ENCODE measurements around the gene DLK1. TPM values are rescaled to one million over a fixed set of nuclear protein-coding genes. Genes with fewer than 3 reads are reported as not detected.

The DLK1 gene
- polyA plus RNA-seq, 2 of the 4 experiments (the other 2 are of a cell fraction), result 0.06 TPM; not detected in 1

DNA sequence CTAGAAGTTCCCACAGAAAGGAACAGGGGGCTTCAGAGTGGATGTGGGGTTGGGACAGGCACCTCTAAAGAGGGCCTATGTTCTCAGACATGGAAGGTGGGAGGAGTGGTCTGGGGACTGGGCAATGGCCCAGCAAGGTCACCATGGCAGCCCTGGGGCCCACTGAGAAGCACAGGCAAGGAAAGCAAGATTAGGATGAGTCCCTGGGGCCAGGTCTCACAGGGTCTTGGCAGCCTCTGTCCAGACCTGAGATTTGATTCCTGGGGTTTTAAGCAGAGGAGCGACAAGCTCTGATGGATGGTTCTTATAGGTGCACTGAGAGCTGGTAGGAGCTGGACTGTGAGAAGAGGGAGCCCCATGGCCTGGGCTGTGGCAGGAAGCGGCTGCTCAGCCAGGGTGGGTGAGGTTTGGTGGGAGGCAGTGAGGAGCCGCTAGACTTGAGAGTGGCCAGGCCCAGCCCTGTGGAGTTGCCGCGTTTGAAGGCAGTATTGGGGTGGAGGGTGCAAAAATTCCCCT, 44.0 kb downstream of the DLK1 start:
- ChIA-PET POLR2A (no interaction called here), CTCF (interaction anchor here (1.1 kb wide), 1 partner anchor 16 kb away, joined by 3 read pairs; no protein-coding TSS in a partner anchor)
- FAIRE-seq (no peak), DNase-seq (ENCODE audit: low read depth in 1 of 2, low spot score in 1 of 2) (no peak), ATAC-seq (no peak)
- TF ChIP-seq EHF (CRISPR knock-in tag; IDR thresholded peaks at IDR 0.05) (no peak), NR3C1 (IDR thresholded peaks at IDR 0.05) (no peak), MAFK (IDR thresholded peaks at IDR 0.05; ENCODE audit: partially characterized antibody) (no peak), RCOR1 (IDR thresholded peaks at IDR 0.05; ENCODE audit: low read depth, low read length) (no peak), HOXA7 (CRISPR knock-in tag; IDR thresholded peaks at IDR 0.05) (no peak), FOXS1 (CRISPR knock-in tag; IDR thresholded peaks at IDR 0.05) (no peak), CHD2 (IDR thresholded peaks at IDR 0.05; ENCODE audit: low read length, partially characterized antibody) (no peak), FOSL2 (IDR thresholded peaks at IDR 0.05) (no peak), FOSL2 (CRISPR knock-in tag; IDR thresholded peaks at IDR 0.05) (no peak)
- TF ChIP-seq, protein P1, sequence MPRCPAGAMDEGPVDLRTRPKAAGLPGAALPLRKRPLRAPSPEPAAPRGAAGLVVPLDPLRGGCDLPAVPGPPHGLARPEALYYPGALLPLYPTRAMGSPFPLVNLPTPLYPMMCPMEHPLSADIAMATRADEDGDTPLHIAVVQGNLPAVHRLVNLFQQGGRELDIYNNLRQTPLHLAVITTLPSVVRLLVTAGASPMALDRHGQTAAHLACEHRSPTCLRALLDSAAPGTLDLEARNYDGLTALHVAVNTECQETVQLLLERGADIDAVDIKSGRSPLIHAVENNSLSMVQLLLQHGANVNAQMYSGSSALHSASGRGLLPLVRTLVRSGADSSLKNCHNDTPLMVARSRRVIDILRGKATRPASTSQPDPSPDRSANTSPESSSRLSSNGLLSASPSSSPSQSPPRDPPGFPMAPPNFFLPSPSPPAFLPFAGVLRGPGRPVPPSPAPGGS (IDR thresholded peaks at IDR 0.05), result no peak
- H3K9me3 ChIP-seq, result no peaks in the 10 kb centered on the region
- WGBS (ENCODE audit: missing lambda C conversion rate), result 80% methylated on average over 5 of the region's 5 CpGs
- H3K4me1 ChIP-seq, result no peaks in the 10 kb centered on the region
- no peak overlapping the region for H3K4me3 ChIP-seq
- H3K4me2 ChIP-seq, result no peak overlapping the region
- no peak overlapping the region for H3K27ac ChIP-seq

DNA sequence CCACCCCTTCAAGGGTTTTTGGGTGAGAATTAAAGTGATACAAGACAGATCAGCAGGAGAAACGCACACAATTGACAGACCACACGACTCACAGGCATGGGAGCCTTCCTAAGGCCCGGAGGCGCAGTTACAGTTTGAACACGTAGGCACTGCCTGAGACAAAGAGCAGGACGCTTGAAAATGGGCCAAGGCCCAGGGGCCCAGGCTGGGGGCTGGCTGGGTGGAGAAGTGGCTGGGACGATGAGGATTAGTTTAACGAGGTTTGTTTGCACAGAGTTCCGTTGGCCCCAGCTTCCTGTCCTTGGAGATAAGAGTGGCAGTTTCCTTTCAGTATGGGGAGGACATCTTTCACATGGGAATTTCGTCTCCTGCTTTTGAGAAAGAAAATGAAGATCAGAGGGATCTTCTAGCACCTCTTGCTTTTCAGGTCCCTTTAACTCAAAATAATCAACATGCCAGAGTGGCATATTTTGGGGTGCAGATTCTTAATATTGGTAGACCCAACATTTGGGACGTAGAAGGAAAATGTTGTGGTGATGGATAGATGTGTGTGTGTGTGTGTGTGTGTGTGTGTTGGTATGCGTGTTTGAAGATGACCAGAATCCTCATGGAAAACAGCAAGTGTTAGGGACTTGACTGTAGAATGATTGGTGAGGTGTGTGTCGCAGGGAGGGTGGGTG, 44.6 kb downstream of the DLK1 start:
- CTCF ChIA-PET, result no interaction called here
- FAIRE-seq (no peak), ATAC-seq (no peak), DNase-seq (ENCODE audit: low read depth in 1 of 2, low spot score in 1 of 2) (no peak)
- TF ChIP-seq RARB (CRISPR knock-in tag; IDR thresholded peaks at IDR 0.05), result no peak
- TF ChIP-seq, protein P2, sequence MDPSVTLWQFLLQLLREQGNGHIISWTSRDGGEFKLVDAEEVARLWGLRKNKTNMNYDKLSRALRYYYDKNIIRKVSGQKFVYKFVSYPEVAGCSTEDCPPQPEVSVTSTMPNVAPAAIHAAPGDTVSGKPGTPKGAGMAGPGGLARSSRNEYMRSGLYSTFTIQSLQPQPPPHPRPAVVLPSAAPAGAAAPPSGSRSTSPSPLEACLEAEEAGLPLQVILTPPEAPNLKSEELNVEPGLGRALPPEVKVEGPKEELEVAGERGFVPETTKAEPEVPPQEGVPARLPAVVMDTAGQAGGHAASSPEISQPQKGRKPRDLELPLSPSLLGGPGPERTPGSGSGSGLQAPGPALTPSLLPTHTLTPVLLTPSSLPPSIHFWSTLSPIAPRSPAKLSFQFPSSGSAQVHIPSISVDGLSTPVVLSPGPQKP (IDR thresholded peaks at IDR 0.05; ENCODE audit: low read depth, low read length), result no peak
- TF ChIP-seq SMC3 (IDR thresholded peaks at IDR 0.05), result no peak
- TF ChIP-seq, protein P3, sequence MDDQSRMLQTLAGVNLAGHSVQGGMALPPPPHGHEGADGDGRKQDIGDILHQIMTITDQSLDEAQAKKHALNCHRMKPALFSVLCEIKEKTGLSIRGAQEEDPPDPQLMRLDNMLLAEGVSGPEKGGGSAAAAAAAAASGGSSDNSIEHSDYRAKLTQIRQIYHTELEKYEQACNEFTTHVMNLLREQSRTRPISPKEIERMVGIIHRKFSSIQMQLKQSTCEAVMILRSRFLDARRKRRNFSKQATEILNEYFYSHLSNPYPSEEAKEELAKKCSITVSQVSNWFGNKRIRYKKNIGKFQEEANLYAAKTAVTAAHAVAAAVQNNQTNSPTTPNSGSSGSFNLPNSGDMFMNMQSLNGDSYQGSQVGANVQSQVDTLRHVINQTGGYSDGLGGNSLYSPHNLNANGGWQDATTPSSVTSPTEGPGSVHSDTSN (IDR thresholded peaks at IDR 0.05), result no peak
- no peak for TF ChIP-seq KDM1A (IDR thresholded peaks at IDR 0.05; ENCODE audit: low read depth)
- TF ChIP-seq, protein P4, sequence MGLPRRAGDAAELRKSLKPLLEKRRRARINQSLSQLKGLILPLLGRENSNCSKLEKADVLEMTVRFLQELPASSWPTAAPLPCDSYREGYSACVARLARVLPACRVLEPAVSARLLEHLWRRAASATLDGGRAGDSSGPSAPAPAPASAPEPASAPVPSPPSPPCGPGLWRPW (IDR thresholded peaks at IDR 0.05), result no peak
- TF ChIP-seq RAD21 (conservative IDR thresholded peaks at IDR 0.05 in 1 of 2, IDR thresholded peaks at IDR 0.05 in 1 of 2), result no peak
- no peak for TF ChIP-seq FOSB (CRISPR knock-in tag; IDR thresholded peaks at IDR 0.05)
- TF ChIP-seq TFCP2L1 (CRISPR knock-in tag; IDR thresholded peaks at IDR 0.05), result no peak
- no peak for TF ChIP-seq POLR2A (IDR thresholded peaks at IDR 0.05; ENCODE audit: low read length)
- TF ChIP-seq SREBF2 (IDR thresholded peaks at IDR 0.05), result no peak
- TF ChIP-seq POLR2AphosphoS2 (conservative IDR thresholded peaks at IDR 0.05; ENCODE audit: low read length), result no peak
- Histone ChIP-seq H3K4me2 (no peak overlapping the region), H3K4me1 (no peaks in the 10 kb centered on the region), H3K4me3 (no peak overlapping the region), H3K9me3 (no peaks in the 10 kb centered on the region), H3K27ac (no peak overlapping the region)
- POLR2A ChIA-PET, result no interaction called here
- 69% methylated on average over 11 of the region's 13 CpGs for WGBS (ENCODE audit: missing lambda C conversion rate)

Measured in A549 (cell line).